ENCODE data around the gene TAF6.
A peak's percentile ranks its signal among the peaks of the same experiment; 100 is the strongest.

The TAF6 gene

DNA sequence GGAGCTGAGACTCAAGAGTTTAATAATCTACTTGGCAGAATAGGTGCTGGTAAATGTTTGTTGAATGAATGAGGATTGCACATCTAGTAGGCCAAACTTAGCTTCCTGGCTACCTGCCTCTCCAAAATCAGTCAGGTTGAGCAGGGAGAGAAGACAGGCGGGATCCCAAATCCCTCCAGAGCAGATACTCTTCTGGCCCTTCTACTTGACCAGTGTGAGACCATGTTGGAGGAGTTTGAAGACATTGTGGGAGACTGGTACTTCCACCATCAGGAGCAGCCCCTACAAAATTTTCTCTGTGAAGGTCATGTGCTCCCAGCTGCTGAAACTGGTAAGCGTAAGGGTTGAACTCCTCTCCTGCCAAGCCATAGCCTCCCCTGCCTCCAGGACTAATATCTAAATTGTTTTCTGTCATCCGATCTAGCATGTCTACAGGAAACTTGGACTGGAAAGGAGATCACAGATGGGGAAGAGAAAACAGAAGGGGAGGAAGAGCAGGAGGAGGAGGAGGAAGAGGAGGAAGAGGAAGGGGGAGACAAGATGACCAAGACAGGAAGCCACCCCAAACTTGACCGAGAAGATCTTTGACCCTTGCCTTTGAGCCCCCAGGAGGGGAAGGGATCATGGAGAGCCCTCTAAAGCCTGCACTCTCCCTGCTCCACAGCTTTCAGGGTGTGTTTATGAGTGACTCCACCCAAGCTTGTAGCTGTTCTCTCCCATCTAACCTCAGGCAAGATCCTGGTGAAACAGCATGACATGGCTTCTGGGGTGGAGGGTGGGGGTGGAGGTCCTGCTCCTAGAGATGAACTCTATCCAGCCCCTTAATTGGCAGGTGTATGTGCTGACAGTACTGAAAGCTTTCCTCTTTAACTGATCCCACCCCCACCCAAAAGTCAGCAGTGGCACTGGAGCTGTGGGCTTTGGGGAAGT is 5.4 kb upstream of the TAF6 start:
- no peak for DNase-seq

- DNase-seq = no peak
These were observed 3.4 kb upstream of the TAF6 start for GRCh38 chr7:100122568-100122967.

DNA sequence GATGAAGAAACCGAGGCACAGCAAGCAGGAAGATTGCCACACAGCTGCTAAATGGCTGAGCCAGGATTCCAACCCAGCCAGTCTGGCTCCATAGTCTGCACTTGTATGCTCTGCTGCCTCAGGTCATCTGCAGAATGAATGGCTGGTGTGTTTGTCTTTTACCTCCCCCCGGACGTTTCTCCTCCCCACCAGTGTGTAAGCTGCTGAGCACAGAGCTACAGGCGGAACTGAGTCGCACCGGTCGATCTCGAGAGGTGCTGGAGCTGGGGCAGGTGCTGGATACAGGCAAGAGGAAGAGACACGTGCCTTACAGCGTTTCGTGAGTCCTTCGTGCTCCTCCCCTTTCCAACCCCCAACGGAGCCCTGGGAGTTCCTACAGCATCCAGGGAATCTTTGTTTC is 2.9 kb upstream of the TAF6 start:
- DNase-seq = no peak

DNA sequence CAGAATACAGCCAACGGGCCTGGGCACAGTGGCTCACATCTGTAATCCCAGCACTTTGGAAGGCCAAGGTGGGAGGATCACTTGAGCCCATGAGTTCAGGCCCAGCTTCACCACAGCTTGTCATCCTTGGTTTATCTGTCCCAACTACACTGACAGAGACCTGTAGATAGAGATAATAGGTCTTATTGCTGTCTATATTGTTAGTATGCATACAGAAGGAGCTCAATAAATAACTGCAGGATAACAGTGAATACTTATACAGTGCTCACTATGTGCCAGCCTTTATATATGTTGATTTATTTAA is 1.5 kb upstream of the TAF6 start:
- no peak for DNase-seq

- DNase-seq = peak in 50 of 56 donors; percentile 17 to 89 (median 72)
These were observed 993 bp upstream of the TAF6 start for GRCh38 chr7:100119970-100120732.

DNA sequence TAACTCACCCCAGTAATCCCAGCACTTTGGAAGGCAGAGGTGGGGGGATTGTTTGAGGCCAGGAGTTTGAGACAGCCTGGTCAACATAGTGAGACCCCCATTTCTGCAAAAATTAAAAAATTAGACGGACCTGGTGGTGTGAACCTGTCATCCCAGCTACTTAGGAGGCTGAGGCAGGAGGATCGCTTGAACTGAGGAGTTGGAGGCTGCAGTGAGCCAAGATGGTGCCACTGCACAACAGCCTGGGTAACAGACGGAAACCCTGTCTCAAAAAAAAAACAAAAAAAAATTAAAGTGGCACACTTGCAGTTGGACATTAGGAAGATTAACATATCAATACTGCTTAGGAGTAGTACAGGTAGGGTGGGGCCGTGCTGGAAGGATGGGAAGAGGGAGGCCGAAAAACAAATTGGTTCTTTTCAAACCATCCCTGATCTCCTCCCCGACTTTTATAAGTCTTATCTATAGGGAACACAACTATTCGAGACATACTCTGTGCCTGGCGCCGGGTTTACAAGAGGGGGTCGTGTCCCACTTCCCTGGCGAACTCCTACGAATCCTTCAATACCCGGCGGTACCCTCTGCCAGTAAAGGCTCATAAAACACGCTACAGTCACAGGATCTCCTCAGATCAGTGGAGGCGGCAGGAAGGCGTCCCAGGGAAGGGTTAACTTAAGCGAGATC is 628 bp downstream of the TAF6 start:
- DNase-seq = no peak

DNA sequence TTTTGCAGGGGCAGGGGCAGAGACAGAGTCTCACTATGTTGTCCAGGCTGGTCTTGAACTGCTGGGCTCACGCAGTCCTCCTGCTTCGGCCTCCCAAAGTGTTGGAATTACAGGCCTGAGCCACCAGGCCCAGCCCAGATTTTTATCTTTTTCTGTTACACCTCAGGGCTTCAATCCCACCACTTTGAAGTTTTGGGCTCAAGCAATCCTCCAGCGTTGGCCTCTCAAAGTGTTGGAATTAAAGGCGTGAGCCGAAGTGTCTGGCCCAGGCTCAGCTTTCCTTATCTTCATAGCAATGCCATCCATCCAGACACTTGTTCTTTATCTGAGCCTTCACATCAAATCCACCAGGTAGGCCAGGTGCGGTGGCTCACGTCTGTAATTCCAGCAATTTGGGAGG is 4.1 kb downstream of the TAF6 start:
- no peak for DNase-seq

DNA sequence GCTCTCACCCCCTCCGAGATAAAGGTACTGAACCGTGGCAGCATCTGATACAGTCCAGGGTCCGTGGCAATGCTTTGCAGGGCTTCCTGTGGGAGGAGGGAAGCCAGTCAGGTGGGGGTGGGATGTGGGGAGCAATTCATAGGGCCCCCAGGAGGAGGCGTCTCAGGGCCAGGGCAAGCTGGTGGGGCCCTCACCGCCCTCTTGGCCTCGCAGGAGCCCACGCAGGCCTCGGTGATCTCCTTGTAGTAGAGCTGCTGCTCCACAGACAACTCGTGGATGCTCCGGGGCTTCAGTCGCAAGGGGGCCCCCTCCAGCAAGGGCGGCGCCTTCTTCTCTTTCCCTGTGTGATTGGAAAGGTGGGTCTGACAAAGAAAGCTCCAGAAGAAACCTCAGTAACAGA is 7.2 kb downstream of the TAF6 start:
- DNase-seq = no peak

- DNase-seq = no peak
These were observed 8.0 kb downstream of the TAF6 start for GRCh38 chr7:100111156-100111555.

DNA sequence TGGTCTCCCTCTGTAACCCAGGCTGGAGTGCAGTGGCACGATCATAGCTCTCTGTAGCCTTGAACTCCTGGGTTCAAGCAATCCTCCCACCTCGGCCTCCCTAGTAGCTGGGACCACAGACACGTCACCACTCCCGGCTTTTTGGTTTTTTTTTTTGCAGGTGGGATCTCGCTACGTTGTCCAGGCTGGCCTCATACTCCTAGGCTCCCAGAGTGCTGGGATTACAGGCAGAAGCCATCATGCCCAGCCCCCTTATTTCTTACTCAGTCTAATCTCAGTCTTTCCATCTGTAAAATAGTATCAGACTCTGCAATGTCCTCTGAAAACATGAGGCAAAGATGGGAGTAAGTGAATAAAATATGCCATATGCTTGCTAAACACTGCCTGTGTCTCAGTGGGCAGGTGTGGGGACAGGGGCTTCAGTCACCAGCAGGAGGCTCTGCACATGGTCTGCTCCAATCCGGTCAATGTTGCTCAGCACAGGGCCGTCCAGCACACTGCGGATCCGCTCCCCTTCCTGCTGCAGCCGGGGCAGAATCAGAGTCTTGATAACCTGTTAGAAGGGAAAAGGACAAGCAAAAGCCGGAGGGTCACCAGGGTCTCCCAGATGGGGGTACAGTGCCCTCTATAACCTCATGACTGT is 9.5 kb downstream of the TAF6 start:
- DNase-seq = no peak

GRCh38 chr7:100107890-100108289 is 11.3 kb downstream of the TAF6 start:
- peak in 1 of 56 donors; percentile 10 for DNase-seq

- DNase-seq = peak in 5 of 56 donors; percentile 2 to 10 (median 6)
These were observed 11.9 kb downstream of the TAF6 start for GRCh38 chr7:100107125-100107737.

- no peak for DNase-seq
These were observed 12.5 kb downstream of the TAF6 start for GRCh38 chr7:100106633-100107032.

DNA sequence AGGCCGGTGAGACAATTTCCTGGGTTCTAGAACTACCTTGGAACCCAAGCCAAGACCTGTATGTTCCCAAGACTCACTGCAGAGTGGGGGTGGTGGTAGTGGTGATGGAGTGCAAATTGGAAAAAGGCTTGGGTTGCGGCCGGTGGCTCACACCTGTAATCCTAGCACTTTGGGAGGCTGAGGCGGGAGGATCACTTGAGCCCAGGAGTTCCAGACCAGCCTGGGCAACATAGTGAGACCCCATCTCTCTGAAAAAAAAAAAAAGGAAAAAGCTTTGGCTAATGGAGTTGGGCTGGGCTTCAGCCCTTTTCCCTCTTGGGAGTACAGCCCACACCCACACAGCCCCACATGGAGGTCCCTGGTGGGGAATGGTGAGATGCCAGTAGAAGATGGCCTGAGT is 13.6 kb downstream of the TAF6 start:
- no peak for DNase-seq

DNA sequence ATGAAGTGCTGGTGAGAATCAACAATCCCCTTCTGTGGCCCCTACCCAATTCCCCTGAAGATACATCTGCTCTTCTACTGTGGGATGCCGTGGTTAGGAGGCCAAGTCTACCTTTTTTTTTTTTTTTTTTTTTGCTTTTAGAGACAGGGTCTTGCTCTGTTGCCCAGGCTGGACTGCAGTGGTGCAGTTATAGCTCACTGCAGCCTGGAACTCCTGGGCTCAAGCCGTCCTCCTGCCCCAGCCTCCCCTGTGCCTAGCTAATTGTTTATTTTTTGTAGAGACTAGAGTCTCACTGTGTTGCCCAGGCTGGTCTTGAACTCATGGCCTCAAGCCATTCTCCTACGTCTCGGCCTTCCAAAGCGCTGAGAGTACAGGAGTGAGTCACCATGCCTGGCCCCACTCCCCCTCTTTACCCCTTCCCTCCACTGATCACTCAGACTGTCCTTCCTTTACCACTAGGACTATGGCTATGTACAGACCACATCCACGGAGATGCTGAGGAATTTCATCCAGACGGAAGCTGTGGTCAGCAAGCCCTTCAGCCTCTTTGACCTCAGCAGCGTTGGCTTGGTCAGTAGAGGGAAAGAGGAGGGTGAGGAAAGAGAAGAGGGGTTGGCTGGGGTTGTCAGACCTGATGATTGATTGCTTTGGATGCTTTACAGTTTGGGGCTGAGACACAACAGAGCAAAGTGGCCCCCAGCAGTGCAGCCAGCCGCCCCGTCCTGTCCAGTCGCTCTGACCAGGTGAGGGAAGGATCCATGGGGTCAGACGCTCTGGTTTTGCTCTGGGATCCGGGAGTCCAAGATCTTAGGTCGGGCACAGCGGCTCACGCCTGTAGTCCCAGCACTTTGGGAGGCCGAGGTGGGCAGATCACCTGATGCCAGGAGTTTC is 16.0 kb downstream of the TAF6 start:
- DNase-seq = no peak

DNA sequence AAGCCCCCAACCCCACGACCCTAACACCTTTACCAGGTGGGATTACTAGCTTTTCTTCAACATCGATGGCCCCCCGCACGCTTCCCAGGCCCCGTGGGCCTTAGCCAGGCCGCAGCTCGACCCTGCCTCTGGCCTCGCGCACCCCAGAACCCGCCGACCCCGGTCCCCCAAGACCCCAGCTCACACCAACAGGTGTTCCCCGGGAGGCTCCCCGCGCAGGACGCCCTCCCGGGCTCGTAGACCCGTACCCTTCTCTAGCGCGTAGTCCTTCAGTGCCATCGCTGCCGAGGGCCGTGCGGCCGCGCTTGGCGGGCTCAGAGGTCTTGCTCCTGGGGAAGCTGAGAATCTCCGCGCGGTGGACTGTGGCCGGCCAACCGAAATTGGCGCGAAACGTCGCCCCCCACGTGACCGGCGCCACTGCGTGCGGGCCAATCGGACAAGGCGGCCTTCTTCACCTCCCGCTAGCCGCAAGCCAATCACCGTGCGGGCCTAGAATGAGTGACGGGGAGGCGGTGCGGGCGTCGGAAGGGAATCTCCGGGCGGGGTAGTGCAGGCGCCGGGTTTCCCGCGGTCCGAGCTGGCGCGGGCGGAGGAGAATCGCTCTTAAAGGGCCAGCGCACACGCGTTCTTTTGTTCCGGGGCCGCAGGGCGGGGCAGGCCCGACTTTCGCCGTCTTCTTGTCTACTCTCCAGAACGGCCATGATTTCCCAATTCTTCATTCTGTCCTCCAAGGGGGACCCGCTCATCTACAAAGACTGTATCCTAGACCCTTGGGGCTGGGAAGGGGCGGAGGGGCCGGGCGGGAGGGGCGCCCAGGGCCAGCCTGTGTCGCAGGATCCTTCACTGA is 17.9 kb downstream of the TAF6 start, which contains the start of the genes AP4M1 and MCM7:
TSS of gene AP4M1 (plus strand) at position 628 of the 847 bp plus-strand sequence. CDS start at position 700, 72 bp downstream.
TSS of gene MCM7 (minus strand) at position 382 of the 847 bp plus-strand sequence. CDS start at position 279, 103 bp downstream.
- peak; percentile 87 to 100 (median 98) for DNase-seq

DNA sequence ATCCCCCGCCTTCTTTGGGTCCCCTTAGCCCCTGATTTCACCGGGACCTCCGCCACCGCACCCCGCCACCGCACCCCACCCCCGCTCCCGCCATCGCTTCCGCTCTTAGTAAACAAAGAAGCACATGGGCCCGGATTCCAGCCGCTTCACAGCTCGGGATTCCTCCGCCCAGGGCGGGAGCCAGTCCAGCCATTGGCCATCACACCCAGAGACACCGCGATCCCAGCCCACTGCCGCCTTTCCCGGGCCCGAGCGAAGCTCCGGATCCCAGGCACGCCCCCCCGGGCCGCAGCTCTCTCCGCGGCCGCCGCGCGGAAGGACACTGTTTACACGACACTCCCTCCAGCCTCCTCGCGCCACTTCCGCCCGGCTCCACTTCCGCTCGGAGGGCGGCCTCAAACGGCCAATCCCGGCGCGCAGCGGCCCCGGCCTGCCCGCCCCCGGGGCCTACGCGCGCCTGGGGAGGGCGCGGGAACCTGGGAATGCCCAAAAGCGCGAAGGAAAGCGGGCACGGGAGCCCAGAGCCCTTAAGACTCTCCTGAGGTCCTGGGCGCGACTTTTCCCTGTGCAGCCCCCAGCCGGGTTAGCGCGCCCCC is 18.6 kb downstream of the TAF6 start:
- DNase-seq = peak; percentile 30 to 92 (median 84)

DNA sequence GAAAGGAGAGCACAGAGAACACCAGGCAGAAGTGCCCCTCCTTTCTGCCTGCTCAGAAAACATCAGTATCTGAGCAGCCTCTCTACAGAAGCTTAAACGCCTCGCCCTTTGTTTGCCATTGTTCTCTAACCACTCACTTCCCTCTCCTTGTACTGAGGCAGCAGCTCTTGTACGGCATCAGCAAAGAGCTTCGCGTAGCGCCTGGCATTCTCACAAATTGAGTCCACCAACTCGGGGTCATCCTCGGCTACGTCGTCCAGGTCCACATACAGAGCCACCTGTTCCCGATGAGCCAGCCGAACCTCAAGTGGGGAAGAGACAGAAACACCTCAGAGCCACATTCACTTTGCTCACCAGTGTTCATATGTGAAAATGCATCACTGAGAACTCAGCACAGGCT is 19.7 kb downstream of the TAF6 start:
- no peak for DNase-seq
